GM18508 (cell line): Measurements from ENCODE around the gene TMEM38B.
A peak's percentile ranks its signal among the peaks of the same experiment; 100 is the strongest.

Experiments used
- ATAC-seq: cut with Tn5 transposase; IDR thresholded peaks from one replicate; pipeline ENCODE4 v1.9.1; 2021; ENCODE audit warnings: moderate number of reproducible peaks; ENCODE audit not compliant: insufficient read depth, unreplicated experiment

The TMEM38B gene

GRCh38 chr9:105694190-105694847 is at the start of gene TMEM38B:
Gene TMEM38B, plus strand, starts transcription at chr9:105694541. Its CDS starts 120 bp downstream, at chr9:105694661.
- ATAC-seq, result peak; percentile 27

- no peak for ATAC-seq
Observed at GRCh38 chr9:105646879-105647594, 47.3 kb upstream of the TMEM38B start.

GRCh38 chr9:105647595-105648349 is 46.6 kb upstream of the TMEM38B start:
- ATAC-seq, result no peak

GRCh38 chr9:105651806-105652205 is 42.5 kb upstream of the TMEM38B start:
- no peak for ATAC-seq

GRCh38 chr9:105656131-105656921 is 38.0 kb upstream of the TMEM38B start:
- no peak for ATAC-seq

GRCh38 chr9:105658351-105658750 is 36.0 kb upstream of the TMEM38B start:
- ATAC-seq, result no peak

- no peak for ATAC-seq
Observed at GRCh38 chr9:105661011-105661410, 33.3 kb upstream of the TMEM38B start.

- no peak for ATAC-seq
Observed at GRCh38 chr9:105662184-105663104, 31.9 kb upstream of the TMEM38B start, which contains the start of gene TAL2. Gene TAL2, plus strand, starts transcription at chr9:105662457. Its CDS starts 40 bp downstream, at chr9:105662497.

GRCh38 chr9:105663914-105664313 is 30.4 kb upstream of the TMEM38B start:
- ATAC-seq, result no peak

- ATAC-seq, result no peak
Observed at GRCh38 chr9:105667867-105668266, 26.5 kb upstream of the TMEM38B start.

GRCh38 chr9:105670315-105670714 is 24.0 kb upstream of the TMEM38B start:
- no peak for ATAC-seq

GRCh38 chr9:105670775-105671174 is 23.6 kb upstream of the TMEM38B start:
- ATAC-seq, result no peak

GRCh38 chr9:105672711-105673234 is 21.6 kb upstream of the TMEM38B start:
- ATAC-seq, result no peak

GRCh38 chr9:105673850-105674387 is 20.4 kb upstream of the TMEM38B start:
- ATAC-seq, result no peak

GRCh38 chr9:105676351-105676923 is 17.9 kb upstream of the TMEM38B start:
- no peak for ATAC-seq

GRCh38 chr9:105678163-105678562 is 16.2 kb upstream of the TMEM38B start:
- ATAC-seq, result no peak

GRCh38 chr9:105678781-105679180 is 15.6 kb upstream of the TMEM38B start:
- no peak for ATAC-seq

GRCh38 chr9:105679257-105680022 is 14.9 kb upstream of the TMEM38B start:
- no peak for ATAC-seq
